T-helper 2 cell treated with Interferon-gamma antibody and Interleukin-4, amounts not matched to agents 100 ng/mL and 5 ng/mL, for 36 hours (primary cell): Measurements from ENCODE around the gene DCTN3. TPM values are rescaled to one million over a fixed set of nuclear protein-coding genes. Genes with fewer than 3 reads are reported as not detected.

Experiments used
- intact Hi-C: fragments of 100-400 bp; cut with micrococcal nuclease; formaldehyde crosslinking; loops from one replicate; pipeline ENCODE4 v1.15.1; 2023
- total RNA-seq: library from RNA; stranded (reverse); gene quantifications from 2 replicates; pipeline ENCODE4 v1.2.3, GENCODE V29; 2022

Gene DCTN3
- total RNA-seq, 1 donor from 2014 or later: 115 TPM

DNA sequence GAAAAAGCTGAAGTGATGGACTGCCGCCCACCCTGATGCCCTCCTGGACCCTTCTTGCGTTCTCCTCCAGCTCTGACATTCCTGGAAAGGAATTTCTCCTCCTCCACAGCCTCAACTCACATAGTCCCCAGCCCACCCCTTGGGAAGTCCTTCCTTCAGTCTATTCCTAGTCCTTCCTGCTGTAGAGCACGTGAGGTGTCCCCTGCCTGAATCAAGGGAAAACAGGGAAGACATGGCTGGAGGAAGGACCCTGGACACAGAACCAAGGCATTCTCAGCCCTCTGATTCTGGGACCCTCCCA, 4.8 kb upstream of the DCTN3 start:
- intact Hi-C loops: no loop called here

DNA sequence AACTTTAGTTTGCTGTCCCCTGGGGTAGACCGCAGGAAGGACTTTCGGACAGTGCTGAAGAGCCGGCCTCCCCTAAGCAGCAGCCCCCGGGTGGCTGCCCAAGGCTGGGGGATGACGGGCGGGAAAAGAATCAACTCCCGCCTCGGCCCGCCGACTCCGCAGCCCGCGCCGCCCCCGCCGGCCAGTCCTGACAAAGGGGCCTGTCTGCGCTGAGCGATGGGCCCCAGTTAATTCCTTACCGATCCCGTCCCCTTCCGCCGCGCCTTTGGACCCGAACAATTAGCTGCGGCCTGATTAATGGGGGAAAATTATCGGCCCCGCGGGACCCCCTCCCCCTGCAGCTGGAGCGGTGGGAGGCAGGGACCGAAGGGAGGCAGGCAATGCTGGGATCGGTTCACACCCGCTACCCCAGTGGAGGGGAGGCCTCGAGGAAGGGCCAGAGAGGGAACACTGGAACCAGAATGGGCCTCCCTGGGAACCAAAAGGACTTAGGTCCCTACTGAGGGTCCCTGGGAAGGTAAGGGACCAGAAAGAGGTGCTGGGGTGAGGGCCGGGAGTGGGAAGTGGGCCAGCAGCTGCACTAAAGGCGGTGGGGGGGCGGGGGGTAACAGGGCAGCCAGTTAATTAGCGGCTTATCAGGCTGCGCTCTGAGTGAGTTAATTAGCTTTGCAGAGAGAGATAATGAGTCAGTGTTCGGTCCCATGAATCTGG, 4.3 kb upstream of the DCTN3 start:
- intact Hi-C loops: no loop called here

DNA sequence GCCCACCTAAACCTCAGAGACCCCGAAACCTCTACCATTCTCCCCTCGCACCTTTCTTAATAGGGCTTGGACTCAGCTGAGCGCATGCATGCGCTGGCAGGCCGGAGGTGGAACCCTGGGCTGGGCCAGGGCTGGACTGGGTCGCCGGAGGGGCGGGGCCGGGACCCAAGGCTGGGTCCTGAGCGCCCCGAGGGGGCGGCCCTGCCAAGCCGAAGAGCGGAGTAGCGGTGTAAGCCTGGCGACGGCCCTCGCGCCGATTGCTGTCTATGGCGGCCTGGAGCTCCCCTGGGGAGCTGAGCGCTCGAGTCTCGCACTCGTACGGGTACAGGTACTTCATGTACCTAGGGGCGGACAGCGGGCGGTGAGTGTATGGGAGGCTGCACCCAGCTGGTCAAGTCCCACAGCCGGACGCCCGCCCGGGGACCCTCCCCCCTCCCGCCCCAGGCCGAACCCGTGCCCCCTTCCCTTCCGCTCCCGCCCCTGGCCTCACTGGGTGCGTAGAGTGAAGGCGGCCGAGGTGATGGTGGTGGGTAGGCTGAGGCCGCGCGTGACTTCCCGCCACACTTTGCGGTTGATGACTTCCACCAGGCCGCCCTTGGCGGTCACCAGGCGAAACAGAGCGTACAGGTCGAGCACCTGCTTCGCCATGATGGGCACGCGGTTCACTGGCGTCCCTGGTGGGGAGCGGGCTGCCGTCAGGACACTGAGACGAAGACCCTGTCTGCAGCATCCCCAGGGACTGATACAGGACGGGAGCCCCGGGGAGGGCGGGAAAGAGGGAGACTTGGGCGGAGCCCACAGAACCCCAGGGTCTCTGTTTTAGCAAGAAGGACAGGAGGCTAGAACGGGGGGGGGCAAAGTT, 3.3 kb upstream of the DCTN3 start:
- intact Hi-C loops: no loop called here

DNA sequence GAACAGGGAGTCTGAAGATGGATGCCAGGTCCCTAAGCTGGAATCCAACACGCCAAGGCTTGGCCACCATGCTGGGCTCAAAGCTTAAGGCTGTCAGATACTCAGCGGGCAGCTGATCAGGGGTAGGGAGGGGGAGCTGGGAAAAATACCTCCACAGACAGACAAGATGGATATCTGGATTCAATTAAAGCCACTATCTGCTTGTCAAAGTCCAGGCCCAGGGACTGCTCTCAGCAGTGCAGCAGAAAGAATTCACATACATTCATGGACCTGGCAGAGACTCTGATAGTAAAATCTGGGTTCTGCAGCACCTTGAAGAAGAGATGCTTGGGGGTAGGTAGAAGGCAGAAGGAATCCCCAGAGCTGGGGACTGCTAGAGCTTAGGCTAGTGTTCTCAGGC, 5.2 kb downstream of the DCTN3 start:
- intact Hi-C loops: loop anchor here (10.0 kb wide), 1 partner anchor 1960 kb away; the partner anchor contains the start of gene MELK

- intact Hi-C loops: loop anchor here (1.0 to 10.0 kb wide), 9 partner anchors 7 to 1962 kb away; partner anchors contain the start of genes DCTN3, DNAI1, ENHO and FAM219A
These were observed 7.4 kb downstream of the DCTN3 start for GRCh38 chr9:34612788-34613390.

GRCh38 chr9:34611811-34612787, 8.2 kb downstream of the DCTN3 start, which contains the start of gene RPP25L:
TSS of gene RPP25L (minus strand) at chr9:34612097. CDS start at chr9:34611296, 801 bp downstream.
- intact Hi-C loops: loop anchor here (1.0 to 10.0 kb wide), 9 partner anchors 8 to 1963 kb away; partner anchors contain the start of genes DCTN3, DNAI1, ENHO and FAM219A

DNA sequence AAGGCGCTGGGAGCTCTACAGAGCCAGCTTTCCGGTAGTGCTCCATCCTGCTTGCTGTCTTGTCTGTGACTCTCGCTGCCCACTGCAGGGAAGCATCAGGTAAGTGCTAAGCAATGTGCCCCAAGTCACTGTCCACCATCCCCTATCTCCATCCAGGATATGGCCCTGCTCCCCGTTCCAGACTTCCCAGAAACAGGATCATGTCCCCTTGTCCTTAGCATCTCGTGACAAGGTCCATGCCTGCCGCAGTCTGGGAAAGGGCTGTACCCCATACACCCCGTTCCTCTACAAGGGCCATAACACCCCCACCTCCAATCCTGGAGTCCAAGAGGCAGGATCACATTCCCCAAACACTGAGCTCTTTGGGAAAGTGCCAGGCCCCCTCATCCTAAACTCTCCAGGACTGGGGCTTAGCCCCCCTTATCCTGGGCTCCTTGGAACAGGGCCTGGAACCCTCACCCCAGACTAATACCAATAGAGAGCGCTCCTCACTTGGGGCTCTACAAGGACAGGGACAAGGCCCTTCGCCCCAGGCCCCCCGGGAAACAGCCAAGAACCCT, 9.0 kb downstream of the DCTN3 start:
- intact Hi-C loops: loop anchor here (5.0 to 10.0 kb wide), 3 partner anchors 89 to 1963 kb away; partner anchors contain the start of genes ENHO, KIF24, MELK and NUDT2

DNA sequence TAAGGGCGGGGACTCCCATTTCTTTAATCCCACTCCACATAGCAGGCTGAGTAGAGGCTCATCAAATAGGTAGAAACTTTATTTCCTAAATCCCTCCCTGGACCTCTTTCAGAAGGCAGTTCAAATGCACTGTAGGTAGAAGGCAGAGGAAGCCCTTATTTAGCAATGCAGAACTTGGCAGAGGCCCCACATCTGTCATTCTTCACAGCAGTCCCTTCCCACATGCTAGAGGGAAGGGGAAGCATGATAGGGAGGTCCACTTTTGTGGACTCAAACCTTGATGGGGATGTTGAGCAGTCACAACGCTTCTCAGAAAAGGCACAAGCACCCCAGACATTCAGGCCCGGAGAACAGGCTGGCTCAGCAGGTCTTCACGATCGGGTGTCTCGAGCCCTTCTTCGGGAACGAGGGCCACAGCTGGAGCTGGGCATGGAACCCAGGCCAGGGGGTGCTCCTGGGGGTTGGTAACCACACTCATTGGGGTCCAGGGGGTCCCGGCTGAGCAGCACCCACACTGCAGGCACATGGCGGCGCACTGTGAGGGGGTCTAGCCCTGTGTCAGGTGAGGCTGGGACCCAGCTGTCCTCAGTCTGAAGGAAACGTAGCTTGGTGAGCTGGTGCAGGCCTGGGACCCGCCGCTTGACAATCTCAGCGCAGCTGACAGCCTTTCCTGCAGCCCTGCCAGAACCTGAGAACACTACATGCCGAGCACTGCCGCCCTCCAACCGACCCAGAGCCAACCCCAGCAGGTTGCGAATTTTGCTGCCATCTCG, 9.7 kb downstream of the DCTN3 start:
- intact Hi-C loops: loop anchor here (5.0 to 10.0 kb wide), 3 partner anchors 88 to 1964 kb away; partner anchors contain the start of genes ENHO, KIF24, MELK and NUDT2

DNA sequence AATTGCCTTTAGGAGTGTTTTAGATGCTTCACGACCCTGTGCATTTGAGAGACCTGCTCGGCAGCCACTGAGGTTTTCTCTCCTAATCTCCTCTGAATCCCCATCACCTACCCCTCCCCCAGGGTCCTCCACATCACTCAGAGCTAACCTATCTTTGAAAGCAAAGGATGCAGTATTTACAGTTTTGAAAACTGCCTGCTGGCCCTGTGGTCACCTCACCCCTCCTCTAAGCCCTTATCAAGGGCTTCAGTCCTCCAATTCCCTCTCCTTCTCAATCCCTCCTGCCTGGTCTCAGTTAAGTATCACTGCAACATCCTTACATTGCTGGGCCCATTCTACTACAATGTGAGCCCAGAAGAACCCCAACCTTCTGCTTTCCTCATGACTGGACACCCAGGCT, 13.0 kb downstream of the DCTN3 start:
- intact Hi-C loops: no loop called here

- intact Hi-C loops: no loop called here
These were observed 13.4 kb downstream of the DCTN3 start for GRCh38 chr9:34606905-34607304.

DNA sequence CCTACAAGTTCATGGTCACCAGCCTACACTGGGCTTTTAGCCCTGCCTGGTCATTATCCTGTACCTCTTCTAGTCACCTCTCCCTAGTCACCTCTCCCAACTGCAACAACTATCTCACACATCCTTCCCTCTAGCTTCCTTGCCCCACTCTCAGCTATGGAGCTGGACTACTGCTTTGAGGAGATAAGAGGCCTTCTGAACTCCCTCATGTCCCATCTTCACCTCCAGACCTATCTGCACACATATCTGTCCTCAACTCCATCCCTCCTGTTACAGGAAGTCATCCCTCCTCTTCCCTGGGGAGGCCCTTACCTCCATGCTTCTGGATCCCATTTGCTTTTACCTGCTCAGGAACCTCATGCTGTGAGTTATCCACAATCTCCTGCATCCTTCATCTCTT, 14.1 kb downstream of the DCTN3 start:
- intact Hi-C loops: no loop called here

DNA sequence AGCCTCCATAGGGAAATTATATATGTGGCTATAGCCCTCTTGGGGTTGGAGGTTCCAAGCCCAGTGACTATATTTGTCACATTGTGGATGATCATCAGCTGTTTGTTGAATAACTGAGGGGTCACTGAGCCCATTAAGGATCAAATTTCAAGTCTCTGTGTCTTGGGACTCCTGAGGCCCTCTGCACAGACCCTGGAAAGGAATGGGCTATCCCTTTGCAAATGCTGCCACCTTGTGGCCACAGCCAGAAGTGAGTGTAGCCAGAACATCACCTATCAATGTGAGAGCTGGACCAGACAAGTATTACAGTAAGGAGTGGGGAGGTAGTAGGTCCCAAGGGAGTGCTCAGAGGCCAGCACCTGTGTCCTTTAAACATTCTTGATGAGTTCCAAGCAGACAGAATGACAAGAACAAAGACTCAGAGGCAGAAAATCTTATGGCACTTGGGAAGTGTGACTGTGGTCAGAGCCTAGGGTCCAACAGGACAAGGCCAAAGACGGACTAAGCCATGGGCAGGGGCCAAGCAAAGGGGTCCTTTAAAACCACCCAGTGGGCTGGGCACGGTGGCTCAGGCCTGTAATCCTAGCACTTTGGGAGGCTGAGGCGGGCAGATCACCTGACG, 16.6 kb downstream of the DCTN3 start:
- intact Hi-C loops: loop anchor here (1.0 kb wide), 2 partner anchors 9 to 166 kb away; partner anchors contain the start of gene RPP25L

DNA sequence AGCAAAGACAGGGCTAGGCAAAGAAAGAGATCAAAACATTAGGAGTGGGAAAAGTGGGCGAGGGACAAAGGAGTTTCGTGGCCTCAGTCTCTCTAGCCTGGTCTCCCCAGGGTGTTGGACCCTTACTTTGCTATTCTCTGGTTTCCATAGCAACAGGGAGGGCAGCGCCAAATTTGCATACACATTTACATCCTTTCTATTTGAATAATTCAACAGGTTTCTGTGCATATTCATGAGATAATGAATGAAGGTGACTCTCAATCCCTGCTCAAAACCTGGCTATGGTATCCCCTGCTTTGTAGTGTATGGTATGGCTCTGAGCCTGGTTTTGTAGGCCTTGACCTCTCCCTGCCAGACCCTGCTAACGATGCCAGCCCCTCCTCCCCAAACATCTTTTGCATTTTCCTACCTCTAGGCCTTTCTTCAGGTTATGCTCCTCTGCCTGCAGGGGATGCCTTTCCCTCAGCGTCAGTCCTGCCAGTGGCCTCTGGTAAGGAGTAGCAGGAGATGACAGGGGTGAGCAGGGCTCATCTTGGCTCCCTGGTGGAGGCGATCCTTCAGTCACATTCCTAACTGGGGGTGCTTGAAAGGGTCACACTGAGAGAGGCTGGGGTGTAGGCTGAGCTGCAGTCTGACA, 18.2 kb downstream of the DCTN3 start:
- intact Hi-C loops: no loop called here

DNA sequence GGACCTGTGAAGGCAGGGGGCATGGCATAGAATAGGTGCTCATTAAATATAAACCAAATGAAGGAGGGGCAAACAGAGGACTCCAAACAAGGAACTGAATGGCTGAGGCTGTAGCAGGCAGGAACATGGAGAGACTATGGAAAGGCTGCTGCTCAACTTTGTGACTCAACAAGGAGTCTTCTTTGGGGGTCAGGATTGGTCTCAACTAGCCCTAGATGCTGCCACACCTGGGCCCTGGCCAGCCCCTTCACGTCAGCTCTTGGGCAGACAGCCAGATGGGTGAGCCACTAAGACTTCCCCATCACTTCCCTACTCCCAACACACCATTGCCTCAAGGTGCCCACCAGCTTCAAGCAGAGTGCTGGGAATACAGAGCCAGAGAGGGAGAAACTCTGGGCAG, 19.4 kb downstream of the DCTN3 start:
- intact Hi-C loops: no loop called here

GRCh38 chr9:34599546-34599945, 20.7 kb downstream of the DCTN3 start:
- intact Hi-C loops: loop anchor here (10.0 kb wide), 1 partner anchor 195 kb away; no protein-coding TSS in a partner anchor

- intact Hi-C loops: loop anchor here (10.0 kb wide), 1 partner anchor 189 kb away; no protein-coding TSS in a partner anchor
These were observed 26.1 kb downstream of the DCTN3 start for GRCh38 chr9:34594177-34594576.

DNA sequence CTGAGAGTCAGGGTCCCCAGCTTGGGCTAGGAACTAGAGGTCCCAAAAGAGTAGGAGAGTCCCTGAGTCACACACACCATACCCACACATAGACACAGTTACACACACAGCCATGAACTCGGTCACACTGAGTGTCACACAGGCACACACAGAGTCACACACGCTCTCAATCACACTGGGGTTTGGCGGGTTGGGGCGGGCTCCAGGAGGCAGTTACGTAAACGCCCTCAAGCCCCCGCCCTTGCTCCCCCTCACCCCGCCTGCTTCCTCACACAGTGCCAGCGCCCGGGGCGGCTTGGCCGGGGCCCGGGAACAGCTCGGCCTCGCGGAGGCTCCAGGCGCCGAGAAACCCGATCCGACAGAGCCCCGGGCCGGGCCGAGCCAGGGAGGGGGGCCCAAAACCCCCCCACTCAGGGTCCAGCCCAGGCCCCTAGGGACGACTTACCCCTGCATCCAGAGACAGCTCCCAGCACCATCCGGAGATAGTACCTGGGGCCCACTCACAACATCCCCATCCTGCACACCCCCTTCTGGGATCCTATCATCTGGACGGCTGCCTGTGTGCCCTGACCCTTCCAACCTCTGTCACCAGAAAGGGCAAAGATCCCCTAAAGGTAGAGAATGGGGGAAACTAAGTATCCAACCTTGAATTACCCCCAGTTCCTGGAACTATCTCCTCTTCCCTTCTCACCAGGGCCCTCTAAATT, 27.2 kb downstream of the DCTN3 start:
- intact Hi-C loops: loop anchor here (10.0 kb wide), 1 partner anchor 188 kb away; no protein-coding TSS in a partner anchor
